B cell (primary cell): ENCODE measurements around the gene MAGEB1. TPM values are rescaled to one million over a fixed set of nuclear protein-coding genes. Genes with fewer than 3 reads are reported as not detected.

ENCODE experiments used
- ATAC-seq: fragments of 200-7000 bp; cut with Tn5 transposase; one replicate; pipeline ENCODE4 v1.10.0; 2021; ENCODE audit warnings: low read depth, mild to moderate bottlenecking, moderate number of reproducible peaks, moderate library complexity
- CTCF ChIA-PET: fragments of 350-600 bp; sonication (Branson Sonifier 250); formaldehyde crosslinking; loops from one replicate; lab custom pipeline; 2021; ENCODE audit warnings: antibody characterized with exemption, inconsistent platforms; lab: Charles Lee
- POLR2A ChIA-PET: fragments of 350-600 bp; sonication (Branson Sonifier 250); formaldehyde crosslinking; loops from one replicate; lab custom pipeline; 2021; ENCODE audit warnings: antibody characterized with exemption; lab: Charles Lee
- DNase-seq: peaks from one replicate; pipeline ENCODE4 v3.0.0; 2013
- H2AFZ ChIP-seq: 2 replicates; pipeline ENCODE4 v1.6.1; 2012; ENCODE audit warnings: mild to moderate bottlenecking, low read depth, low read length; ENCODE audit not compliant: insufficient read depth, poor library complexity, severe bottlenecking
- H3K27ac ChIP-seq, 2 donors: 1 replicate in 1 of 2; 2 replicates in 1 of 2; pipeline ENCODE4 v1.5.1; 2012 to 2013; ENCODE audit warnings: low read length in 2 of 2, mild to moderate bottlenecking in 2 of 2, moderate library complexity in 1 of 2
- H3K27me3 ChIP-seq, 4 experiments: fragments of 200-600 bp in 1 of 4; sonication (generic) in 1 of 4; replicated peaks in 1 of 4; 1 replicate in 2 of 4; 2 replicates in 2 of 4; pipeline versions ENCODE4 v1.6.1 to v1.7.0; 2013 to 2016; ENCODE audit warnings: low read length in 3 of 4, mild to moderate bottlenecking in 2 of 4, mixed read lengths in 1 of 4, moderate library complexity in 1 of 4; ENCODE audit not compliant: insufficient read depth in 4 of 4, control insufficient read depth in 3 of 4; ENCODE audit errors: control extremely low read depth in 1 of 4
- H3K36me3 ChIP-seq, 2 experiments: replicated peaks in 1 of 2; 1 replicate in 1 of 2; 2 replicates in 1 of 2; pipeline versions ENCODE4 v1.6.1 to v1.7.1; 2013; ENCODE audit warnings: low read length in 1 of 2; ENCODE audit not compliant: insufficient read depth in 2 of 2, control insufficient read depth in 1 of 2; ENCODE audit errors: control extremely low read depth in 1 of 2, extremely low read depth in 1 of 2
- H3K4me1 ChIP-seq, 2 donors: fragments of 200-600 bp in 1 of 2; sonication (generic) in 1 of 2; 1 replicate in 1 of 2; 2 replicates in 1 of 2; pipeline versions ENCODE4 v1.5.1 to v1.6.1; 2013 to 2017; ENCODE audit warnings: low read length in 2 of 2; ENCODE audit not compliant: control insufficient read depth in 2 of 2, insufficient read depth in 2 of 2
- H3K4me2 ChIP-seq: replicated peaks from 2 replicates; pipeline ENCODE3; 2012; ENCODE audit warnings: mild to moderate bottlenecking, low read depth, low read length; ENCODE audit not compliant: poor library complexity, severe bottlenecking
- H3K4me3 ChIP-seq, 5 experiments: fragments of 200-600 bp in 1 of 5; sonication (generic) in 1 of 5; 1 replicate in 3 of 5; 2 replicates in 2 of 5; pipeline versions ENCODE4 v1.5.1 to v1.7.0; 2011 to 2016; ENCODE audit warnings: low read length in 4 of 5, mild to moderate bottlenecking in 4 of 5, low read depth in 2 of 5, control low read depth in 1 of 5, moderate library complexity in 1 of 5; ENCODE audit not compliant: insufficient read depth in 1 of 5; ENCODE audit errors: control extremely low read depth in 1 of 5, extremely low read depth in 1 of 5
- H3K79me2 ChIP-seq: fragments of 200-600 bp; sonication (generic); one replicate; pipeline ENCODE4 v1.6.0; 2016; ENCODE audit warnings: low read length; ENCODE audit not compliant: control insufficient read depth, insufficient read depth
- H3K9ac ChIP-seq: fragments of 200-600 bp; sonication (generic); 2 replicates; pipeline ENCODE4 v1.6.1; 2017; ENCODE audit warnings: mild to moderate bottlenecking, low read length, moderate library complexity
- H3K9me3 ChIP-seq, 3 donors: one replicate each; pipeline versions ENCODE4 v1.6.1 to v1.7.1; 2013; ENCODE audit warnings: low read length in 2 of 3; ENCODE audit not compliant: control insufficient read depth in 2 of 3, insufficient read depth in 1 of 3; ENCODE audit errors: control extremely low read depth in 1 of 3
- H4K20me1 ChIP-seq: 2 replicates; pipeline ENCODE4 v1.6.0; 2012; ENCODE audit warnings: mild to moderate bottlenecking, low read length; ENCODE audit not compliant: insufficient read depth, control insufficient read depth, poor library complexity, severe bottlenecking
- H3K27ac Mint-ChIP-seq: one replicate; pipeline ENCODE4 v1.8.0; 2021; ENCODE audit warnings: mixed read lengths
- H3K27me3 Mint-ChIP-seq: one replicate; pipeline ENCODE4 v1.8.0; 2021; ENCODE audit warnings: mixed read lengths
- H3K4me1 Mint-ChIP-seq: one replicate; pipeline ENCODE4 v1.8.0; 2021; ENCODE audit warnings: mixed read lengths
- H3K4me3 Mint-ChIP-seq: one replicate; pipeline ENCODE4 v1.8.0; 2021; ENCODE audit warnings: mixed read lengths
- H3K9me3 Mint-ChIP-seq: one replicate; pipeline ENCODE4 v1.8.0; 2022; ENCODE audit warnings: mixed read lengths; ENCODE audit not compliant: insufficient read depth
- CTCF ChIP-seq: fragments of 200-600 bp; IDR thresholded peaks from one replicate; pipeline ENCODE4 v1.8.0; 2022; ENCODE audit warnings: antibody characterized with exemption, mild to moderate bottlenecking
- EZH2 ChIP-seq: IDR thresholded peaks from 2 replicates; pipeline ENCODE4 v1.6.1; 2012; ENCODE audit warnings: borderline replicate concordance, low read depth, mild to moderate bottlenecking, moderate library complexity, low read length; ENCODE audit not compliant: insufficient read depth, poor library complexity, severe bottlenecking
- WGBS: methylation state at CpG from one replicate; pipeline ENCODE4 v1.1.5; 2013; ENCODE audit warnings: missing lambda C conversion rate; ENCODE audit not compliant: insufficient coverage; 5-methylcytosine and 5-hydroxymethylcytosine counted together
- intact Hi-C: fragments of 100-400 bp; cut with micrococcal nuclease; formaldehyde crosslinking; loops from one replicate; pipeline ENCODE4 v1.10.0; 2022
- polyA plus RNA-seq: library from polyadenylated mRNA; depleted of rRNA; stranded (reverse); fragments of >200 nt; gene quantifications from 2 replicates; pipeline ENCODE4 v1.2.3, GENCODE V29; 2012
- total RNA-seq, 2 donors: library from RNA; stranded (reverse); fragments of 120-200 nt in 1 of 2; gene quantifications; 1 replicate in 1 of 2; 2 replicates in 1 of 2; pipeline versions ENCODE4 v1.2.3 to v1.2.4, GENCODE V29; 2013 to 2022

The MAGEB1 gene
- total and polyA plus RNA-seq, 2 donors (not counting 1 experiment from before 2014, with no cell fraction given), result not detected

DNA sequence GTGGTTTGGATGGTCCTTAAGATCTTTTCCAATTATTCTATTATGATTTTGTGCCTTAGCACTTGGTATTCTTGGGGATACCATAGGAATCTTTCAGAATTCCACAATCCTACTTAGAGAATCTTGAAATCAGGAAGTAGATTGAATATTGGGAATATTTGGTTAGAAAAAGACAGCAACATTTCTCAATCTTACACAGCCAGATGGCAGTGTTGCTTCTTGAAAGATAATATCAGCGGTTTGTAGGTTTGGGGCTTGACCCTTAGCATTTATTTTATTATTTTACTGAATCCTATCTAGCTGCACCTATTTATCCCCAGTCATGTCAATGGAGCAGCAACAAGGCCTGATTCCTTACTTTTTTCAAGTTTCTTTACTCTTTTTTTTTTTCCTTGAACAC is 28.6 kb downstream of the MAGEB1 start:
- H3K4me2 ChIP-seq, result no peak overlapping the region
- no peaks in the 10 kb centered on the region for H3K27me3 ChIP-seq
- no peaks in the 10 kb centered on the region for H3K36me3 ChIP-seq
- intact Hi-C loops, result no loop called here
- no peak overlapping the region for H3K9ac ChIP-seq
- DNase-seq (no peak), ATAC-seq (no peak)
- ChIA-PET CTCF (no interaction called here), POLR2A (no interaction called here)
- H3K27ac Mint-ChIP-seq, result no peak overlapping the region
- no peak overlapping the region for H3K4me3 ChIP-seq
- no peaks in the 10 kb centered on the region for H3K79me2 ChIP-seq
- H2AFZ ChIP-seq, result no peak overlapping the region
- no peaks in the 10 kb centered on the region for H3K9me3 Mint-ChIP-seq
- no peaks in the 10 kb centered on the region for H4K20me1 ChIP-seq
- peaks cover 1% of the 10 kb centered on the region for H3K4me1 Mint-ChIP-seq
- peaks cover 4% of the 10 kb centered on the region for H3K27me3 Mint-ChIP-seq
- H3K9me3 ChIP-seq, result no peaks in the 10 kb centered on the region
- H3K27ac ChIP-seq, result no peak overlapping the region
- TF ChIP-seq EZH2, result no peak
- TF ChIP-seq CTCF, result no peak
- H3K4me3 Mint-ChIP-seq, result no peak overlapping the region
- H3K4me1 ChIP-seq, result no peaks in the 10 kb centered on the region
- WGBS, result no CpG with 5 or more reads among the region's 1 CpG

GRCh38 chrX:30278365-30278764 is 31.4 kb downstream of the MAGEB1 start:
- Histone ChIP-seq H3K27me3 (no peaks in the 10 kb centered on the region), H3K4me2 (no peak overlapping the region), H2AFZ (no peak overlapping the region), H3K27ac (no peak overlapping the region), H3K4me1 (no peaks in the 10 kb centered on the region), H3K9me3 (no peaks in the 10 kb centered on the region), H3K36me3 (no peaks in the 10 kb centered on the region), H4K20me1 (no peaks in the 10 kb centered on the region), H3K4me3 (no peak overlapping the region), H3K9ac (no peak overlapping the region), H3K79me2 (no peaks in the 10 kb centered on the region)
- ATAC-seq (no peak), DNase-seq (no peak)
- WGBS, result no CpG with 5 or more reads among the region's 1 CpG
- POLR2A ChIA-PET, result no interaction called here
- TF ChIP-seq CTCF, result no peak
- no peak for TF ChIP-seq EZH2
- intact Hi-C loops, result no loop called here
- CTCF ChIA-PET, result no interaction called here
- Mint-ChIP-seq H3K27ac (no peak overlapping the region), H3K4me1 (no peaks in the 10 kb centered on the region), H3K4me3 (no peak overlapping the region), H3K9me3 (no peaks in the 10 kb centered on the region), H3K27me3 (no peaks in the 10 kb centered on the region)
